Testis (tissue), 2 donors: ENCODE results near the gene COL26A1.

ENCODE experiments used
- POLR2A ChIP-seq: fragments of 450-650 bp; IDR thresholded peaks from one replicate; pipeline ENCODE4 v1.6.1; 2017; ENCODE audit warnings: antibody characterized with exemption, mild to moderate bottlenecking, moderate library complexity
- TF ChIP-seq, protein P1 (sequence below), 3 experiments: fragments of 450-650 bp in 2 of 3; fragments of 200-600 bp in 1 of 3; sonication (generic) in 1 of 3; IDR thresholded peaks; one replicate each; pipeline ENCODE4 v1.5.1; 2016 to 2019; ENCODE audit warnings: antibody characterized with exemption in 3 of 3, mild to moderate bottlenecking in 2 of 3, moderate library complexity in 1 of 3

DNA sequence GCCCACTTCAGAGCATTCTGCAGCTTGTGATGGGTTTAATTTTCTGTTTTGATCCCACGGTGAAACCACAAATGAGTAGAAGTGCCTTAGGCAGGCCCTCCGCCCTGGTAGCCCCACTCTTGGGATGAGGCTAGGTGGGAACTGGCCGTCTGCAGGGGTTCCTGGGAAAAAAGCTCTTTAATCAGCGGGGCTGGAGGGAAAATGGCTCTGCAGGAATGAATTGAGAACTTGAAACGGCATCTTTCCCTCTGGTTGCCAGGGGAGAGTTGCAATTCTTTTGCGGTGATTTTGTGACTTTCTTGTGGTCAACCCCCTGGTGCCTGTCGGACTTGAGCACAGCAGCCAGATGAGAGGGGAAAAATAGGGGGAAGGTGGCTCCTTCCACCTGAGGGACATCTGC lies 32.7 kb downstream of the COL26A1 start:
- TF ChIP-seq, protein P1, sequence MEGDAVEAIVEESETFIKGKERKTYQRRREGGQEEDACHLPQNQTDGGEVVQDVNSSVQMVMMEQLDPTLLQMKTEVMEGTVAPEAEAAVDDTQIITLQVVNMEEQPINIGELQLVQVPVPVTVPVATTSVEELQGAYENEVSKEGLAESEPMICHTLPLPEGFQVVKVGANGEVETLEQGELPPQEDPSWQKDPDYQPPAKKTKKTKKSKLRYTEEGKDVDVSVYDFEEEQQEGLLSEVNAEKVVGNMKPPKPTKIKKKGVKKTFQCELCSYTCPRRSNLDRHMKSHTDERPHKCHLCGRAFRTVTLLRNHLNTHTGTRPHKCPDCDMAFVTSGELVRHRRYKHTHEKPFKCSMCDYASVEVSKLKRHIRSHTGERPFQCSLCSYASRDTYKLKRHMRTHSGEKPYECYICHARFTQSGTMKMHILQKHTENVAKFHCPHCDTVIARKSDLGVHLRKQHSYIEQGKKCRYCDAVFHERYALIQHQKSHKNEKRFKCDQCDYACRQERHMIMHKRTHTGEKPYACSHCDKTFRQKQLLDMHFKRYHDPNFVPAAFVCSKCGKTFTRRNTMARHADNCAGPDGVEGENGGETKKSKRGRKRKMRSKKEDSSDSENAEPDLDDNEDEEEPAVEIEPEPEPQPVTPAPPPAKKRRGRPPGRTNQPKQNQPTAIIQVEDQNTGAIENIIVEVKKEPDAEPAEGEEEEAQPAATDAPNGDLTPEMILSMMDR (IDR thresholded peaks at IDR 0.05) = no peak
- TF ChIP-seq POLR2A = no peak
